HG02884 (cell line): ENCODE measurements around the gene PDYN.

ENCODE experiments used
- ATAC-seq: cut with Tn5 transposase; IDR thresholded peaks from one replicate; pipeline ENCODE4 v1.9.1; 2021; ENCODE audit warnings: mild to moderate bottlenecking, moderate library complexity; ENCODE audit not compliant: unreplicated experiment

Gene PDYN

GRCh38 chr20:1995531-1996310 is 1.9 kb upstream of the PDYN start:
- no peak for ATAC-seq

GRCh38 chr20:1994627-1995026 is 769 bp upstream of the PDYN start:
- no peak for ATAC-seq

- ATAC-seq = no peak
These were observed 1.3 kb downstream of the PDYN start for GRCh38 chr20:1992359-1993110.

- ATAC-seq = no peak
These were observed 6.0 kb downstream of the PDYN start for GRCh38 chr20:1987826-1988225.

GRCh38 chr20:1983301-1983700 is 10.6 kb downstream of the PDYN start:
- ATAC-seq = no peak

GRCh38 chr20:1982686-1983085 is 11.2 kb downstream of the PDYN start:
- ATAC-seq = no peak

- ATAC-seq = no peak
These were observed 14.6 kb downstream of the PDYN start for GRCh38 chr20:1979106-1979778.

GRCh38 chr20:1975291-1975690 is 18.6 kb downstream of the PDYN start:
- no peak for ATAC-seq

- ATAC-seq = no peak
These were observed 20.0 kb downstream of the PDYN start for GRCh38 chr20:1973601-1974440.

GRCh38 chr20:1971893-1972586 is 21.8 kb downstream of the PDYN start:
- ATAC-seq = no peak

- ATAC-seq = no peak
These were observed 24.9 kb downstream of the PDYN start for GRCh38 chr20:1968964-1969363.

GRCh38 chr20:1965520-1966351 is 28.1 kb downstream of the PDYN start:
- no peak for ATAC-seq

GRCh38 chr20:1964659-1965405 is 29.0 kb downstream of the PDYN start:
- no peak for ATAC-seq

GRCh38 chr20:1964061-1964460 is 29.8 kb downstream of the PDYN start:
- no peak for ATAC-seq

GRCh38 chr20:1961374-1961773 is 32.5 kb downstream of the PDYN start:
- no peak for ATAC-seq

GRCh38 chr20:1959156-1959555 is 34.7 kb downstream of the PDYN start:
- no peak for ATAC-seq

- ATAC-seq = no peak
These were observed 35.4 kb downstream of the PDYN start for GRCh38 chr20:1958426-1958825.

- ATAC-seq = no peak
These were observed 38.6 kb downstream of the PDYN start for GRCh38 chr20:1955217-1955616.

GRCh38 chr20:1953621-1954020 is 40.2 kb downstream of the PDYN start:
- ATAC-seq = no peak
